H1 (cell line): ENCODE measurements around the gene MYO15A. TPM values are rescaled to one million over a fixed set of nuclear protein-coding genes. Genes with fewer than 3 reads are reported as not detected.

Experiments used
- CTCF ChIA-PET: fragments of 300-600 bp; sonication (Branson Sonifier 250); formaldehyde crosslinking; loops from one replicate; lab custom pipeline; 2021; ENCODE audit not compliant: partially characterized antibody; lab: Charles Lee
- POLR2A ChIA-PET: fragments of 300-600 bp; sonication (Branson Sonifier 250); formaldehyde crosslinking; loops from one replicate; lab custom pipeline; 2021; ENCODE audit warnings: inconsistent platforms; ENCODE audit not compliant: partially characterized antibody; lab: Charles Lee
- DNase-seq, 2 experiments: peaks; one replicate each; pipeline versions ENCODE4 v3.0.0 to v3.0.0-alpha.2; 2010 to 2022; ENCODE audit warnings: low spot score in 2 of 2, low read depth in 1 of 2, mixed read lengths in 1 of 2
- FAIRE-seq: peaks from 2 replicates; lab custom pipeline; 2011; peaks lifted over from hg19 to GRCh38; lab: Jason Lieb, UNC
- H2AFZ ChIP-seq: 2 replicates; pipeline ENCODE4 v1.8.1; 2012; ENCODE audit warnings: low read length, inconsistent platforms
- H2AK5ac ChIP-seq: 2 replicates; pipeline ENCODE4 v1.6.1; 2013; ENCODE audit warnings: low read depth, low read length
- H2BK120ac ChIP-seq: replicated peaks from 2 replicates; pipeline ENCODE3; 2013; ENCODE audit warnings: low read depth, low read length, inconsistent platforms
- H2BK12ac ChIP-seq: 2 replicates; pipeline ENCODE4 v1.6.1; 2013; ENCODE audit warnings: low read depth, low read length
- H2BK15ac ChIP-seq: 2 replicates; pipeline ENCODE4 v1.6.1; 2013; ENCODE audit warnings: low read length
- H2BK20ac ChIP-seq: 2 replicates; pipeline ENCODE4 v1.6.1; 2013; ENCODE audit warnings: low read length
- H2BK5ac ChIP-seq: 2 replicates; pipeline ENCODE4 v1.6.1; 2013; ENCODE audit warnings: low read depth, low read length
- H3K14ac ChIP-seq: 2 replicates; pipeline ENCODE4 v1.6.1; 2013; ENCODE audit warnings: inconsistent platforms; ENCODE audit not compliant: insufficient read length
- H3K18ac ChIP-seq: 2 replicates; pipeline ENCODE4 v1.6.1; 2013; ENCODE audit warnings: low read length; ENCODE audit errors: extremely low read depth
- H3K23ac ChIP-seq: 2 replicates; pipeline ENCODE4 v1.6.1; 2013; ENCODE audit warnings: inconsistent platforms; ENCODE audit not compliant: insufficient read length
- H3K23me2 ChIP-seq: 2 replicates; pipeline ENCODE4 v1.6.1; 2013; ENCODE audit warnings: low read depth, low read length
- H3K27ac ChIP-seq: 2 replicates; pipeline ENCODE4 v1.6.1; 2011; ENCODE audit warnings: low read depth, low read length, inconsistent platforms
- H3K27me3 ChIP-seq, 4 experiments: replicated peaks in 1 of 4; 1 replicate in 1 of 4; 2 replicates in 3 of 4; pipeline versions ENCODE4 v1.6.1 to v1.8.1; 2011 to 2013; ENCODE audit warnings: low read length in 3 of 4, mild to moderate bottlenecking in 3 of 4, inconsistent platforms in 2 of 4, mixed read lengths in 2 of 4, moderate library complexity in 1 of 4; ENCODE audit not compliant: control insufficient read depth in 3 of 4, insufficient read depth in 3 of 4; ENCODE audit errors: extremely low read depth in 1 of 4
- H3K36me3 ChIP-seq, 4 experiments: 2 replicates each; pipeline versions ENCODE4 v1.6.1 to v1.8.1; 2011 to 2013; ENCODE audit warnings: mild to moderate bottlenecking in 4 of 4, low read length in 3 of 4, moderate library complexity in 2 of 4, control low read depth in 1 of 4, inconsistent platforms in 1 of 4; ENCODE audit not compliant: insufficient read depth in 4 of 4, control insufficient read depth in 2 of 4
- H3K4ac ChIP-seq: replicated peaks from 2 replicates; pipeline ENCODE3; 2013; ENCODE audit warnings: low read length, low read depth, mixed read lengths, inconsistent platforms; ENCODE audit not compliant: insufficient read length
- H3K4me1 ChIP-seq, 4 experiments: replicated peaks in 1 of 4; 1 replicate in 1 of 4; 2 replicates in 3 of 4; pipeline versions ENCODE4 v1.6.1 to v1.8.1; 2011 to 2013; ENCODE audit warnings: low read length in 3 of 4, inconsistent platforms in 2 of 4, mixed read lengths in 1 of 4; ENCODE audit not compliant: insufficient read depth in 4 of 4, control insufficient read depth in 3 of 4
- H3K4me2 ChIP-seq, 2 experiments: 2 replicates each; pipeline versions ENCODE4 v1.6.1 to v1.8.1; 2011 to 2013; ENCODE audit warnings: low read depth in 2 of 2, low read length in 2 of 2, control low read depth in 1 of 2, inconsistent platforms in 1 of 2, mild to moderate bottlenecking in 1 of 2; ENCODE audit not compliant: insufficient read depth in 1 of 2
- H3K4me3 ChIP-seq, 4 experiments: fragments of 200-600, 300-600 bp in 1 of 4; sonication (generic), shearing (Covaris generic), sonication (Bioruptor Twin) in 1 of 4; 2 replicates each; pipeline versions ENCODE4 v1.5.1 to v1.8.1; 2011 to 2016; ENCODE audit warnings: low read length in 4 of 4, low read depth in 3 of 4, control low read depth in 2 of 4, inconsistent platforms in 2 of 4, mild to moderate bottlenecking in 2 of 4, mixed read lengths in 1 of 4, moderate library complexity in 1 of 4; ENCODE audit not compliant: insufficient read depth in 2 of 4; ENCODE audit errors: extremely low read depth in 1 of 4
- H3K56ac ChIP-seq: replicated peaks from 2 replicates; pipeline ENCODE3; 2013; ENCODE audit warnings: low read depth, mild to moderate bottlenecking, mixed read lengths, low read length, inconsistent platforms; ENCODE audit not compliant: insufficient read length
- H3K79me1 ChIP-seq: 2 replicates; pipeline ENCODE4 v1.6.1; 2013; ENCODE audit warnings: low read depth, low read length, control low read depth
- H3K79me2 ChIP-seq, 2 experiments: 2 replicates each; pipeline versions ENCODE4 v1.6.1 to v1.8.1; 2012 to 2013; ENCODE audit warnings: low read length in 2 of 2, mild to moderate bottlenecking in 2 of 2, inconsistent platforms in 1 of 2; ENCODE audit not compliant: insufficient read depth in 2 of 2, control insufficient read depth in 1 of 2
- H3K9ac ChIP-seq, 4 experiments: replicated peaks in 1 of 4; 1 replicate in 1 of 4; 2 replicates in 3 of 4; pipeline versions ENCODE4 v1.6.1 to v1.8.1; 2011 to 2013; ENCODE audit warnings: low read depth in 3 of 4, low read length in 3 of 4, control low read depth in 2 of 4, mild to moderate bottlenecking in 2 of 4, moderate library complexity in 2 of 4, inconsistent platforms in 1 of 4; ENCODE audit errors: extremely low read depth in 1 of 4
- H3K9me3 ChIP-seq, 2 experiments: 2 replicates each; pipeline versions ENCODE4 v1.6.1 to v1.8.1; 2012 to 2013; ENCODE audit warnings: mild to moderate bottlenecking in 2 of 2, moderate library complexity in 2 of 2, control low read depth in 1 of 2, inconsistent platforms in 1 of 2, low read depth in 1 of 2, low read length in 1 of 2, mixed read lengths in 1 of 2; ENCODE audit not compliant: insufficient read depth in 2 of 2
- H4K20me1 ChIP-seq, 2 experiments: replicated peaks in 1 of 2; 2 replicates each; pipeline versions ENCODE3 to v1.8.1; 2011 to 2013; ENCODE audit warnings: inconsistent platforms in 2 of 2, low read length in 2 of 2, mild to moderate bottlenecking in 1 of 2; ENCODE audit not compliant: insufficient read depth in 2 of 2, control insufficient read depth in 1 of 2
- H4K5ac ChIP-seq: 2 replicates; pipeline ENCODE4 v1.6.1; 2013; ENCODE audit warnings: low read length, low read depth, mixed read lengths, inconsistent platforms; ENCODE audit not compliant: insufficient read length
- H4K8ac ChIP-seq: 2 replicates; pipeline ENCODE4 v1.8.0; 2013; ENCODE audit warnings: mild to moderate bottlenecking, moderate library complexity, low read length, inconsistent platforms; ENCODE audit not compliant: insufficient read depth; ENCODE audit errors: extremely low read depth
- H4K91ac ChIP-seq: replicated peaks from 2 replicates; pipeline ENCODE3; 2013; ENCODE audit warnings: low read length, mixed read lengths, inconsistent platforms; ENCODE audit not compliant: insufficient read length
- CTBP2 ChIP-seq: IDR thresholded peaks from 2 replicates; pipeline ENCODE4 v1.7.0; 2011; ENCODE audit warnings: borderline replicate concordance, mild to moderate bottlenecking, moderate library complexity, mixed read lengths, low read length; ENCODE audit not compliant: insufficient read depth, insufficient read length
- HDAC6 ChIP-seq: IDR thresholded peaks from one replicate; pipeline ENCODE4 v1.7.1; 2012; ENCODE audit warnings: low read depth, mild to moderate bottlenecking, inconsistent platforms, low read length, moderate library complexity
- JUND ChIP-seq: IDR thresholded peaks from 2 replicates; pipeline ENCODE4 v1.6.1; 2011; ENCODE audit warnings: mild to moderate bottlenecking, improper control_type of control experiment, low read length
- KDM4A ChIP-seq: IDR thresholded peaks from one replicate; pipeline ENCODE4 v1.7.1; 2012; ENCODE audit warnings: low read depth, mild to moderate bottlenecking, moderate library complexity, low read length, inconsistent platforms; ENCODE audit not compliant: severe bottlenecking
- RXRA ChIP-seq: IDR thresholded peaks from 2 replicates; pipeline ENCODE4 v1.6.1; 2011; ENCODE audit warnings: low read depth, mild to moderate bottlenecking, low read length, moderate library complexity; ENCODE audit not compliant: insufficient read depth
- SIX5 ChIP-seq: IDR thresholded peaks from 2 replicates; pipeline ENCODE4 v1.6.1; 2011; ENCODE audit warnings: mild to moderate bottlenecking, low read depth, low read length
- SP2 ChIP-seq: IDR thresholded peaks from 2 replicates; pipeline ENCODE4 v1.6.1; 2012; ENCODE audit warnings: mild to moderate bottlenecking, low read length, inconsistent platforms
- TAF1 ChIP-seq: IDR thresholded peaks from 2 replicates; pipeline ENCODE4 v1.6.1; 2011; ENCODE audit warnings: mild to moderate bottlenecking, low read depth, low read length
- WGBS, 2 experiments: shearing (Covaris generic) in 1 of 2; methylation state at CpG; one replicate each; pipeline versions ENCODE4 v1.1.6 to v1.1.7; 2013 to 2015; ENCODE audit warnings: low lambda C conversion rate in 2 of 2, mixed read lengths in 2 of 2, inconsistent platforms in 1 of 2, low coverage in 1 of 2, missing lambda C conversion rate in 1 of 2; ENCODE audit not compliant: insufficient replicate concordance in 2 of 2, insufficient coverage in 1 of 2, insufficient read length in 1 of 2; ENCODE audit errors: extremely low coverage in 1 of 2, missing lambda C conversion rate in 1 of 2; 5-methylcytosine and 5-hydroxymethylcytosine counted together
- polyA plus RNA-seq, 7 experiments: library from polyadenylated mRNA; depleted of rRNA in 3 of 7; stranded (reverse) in 5 of 7; unstranded in 2 of 7; fragments of >200 nt in 5 of 7; fragments of 200-250 nt in 2 of 7; gene quantifications; 1 replicate in 5 of 7; 2 replicates in 1 of 7; 4 replicates in 1 of 7; pipeline versions ENCODE4 v1.2.1 to v1.2.3, GENCODE V29; 2011 to 2013; ENCODE audit warnings: missing spikeins in 2 of 7, mixed read lengths in 2 of 7
- total RNA-seq: library from RNA; stranded (reverse); fragmentation: NEBNext Ultra II Directional; extraction: Animal tissue kit (Norgen Biotek cat#: 25700); gene quantifications from 2 replicates; pipeline ENCODE4 v1.2.1, GENCODE V29; 2021
- TF ChIP-seq, protein P1 (sequence below): IDR thresholded peaks from 2 replicates; pipeline ENCODE4 v1.6.1; 2012; ENCODE audit warnings: inconsistent platforms
- TF ChIP-seq, protein P2 (sequence below): IDR thresholded peaks from 2 replicates; pipeline ENCODE4 v1.6.1; 2011; ENCODE audit warnings: low read depth, mild to moderate bottlenecking, low read length; ENCODE audit not compliant: insufficient read depth

MYO15A gene
- total and polyA plus RNA-seq, 2 of the 8 experiments (the other 6 are each of a cell fraction or from before 2014, with no cell fraction given): 1.6 to 4.2 TPM

DNA sequence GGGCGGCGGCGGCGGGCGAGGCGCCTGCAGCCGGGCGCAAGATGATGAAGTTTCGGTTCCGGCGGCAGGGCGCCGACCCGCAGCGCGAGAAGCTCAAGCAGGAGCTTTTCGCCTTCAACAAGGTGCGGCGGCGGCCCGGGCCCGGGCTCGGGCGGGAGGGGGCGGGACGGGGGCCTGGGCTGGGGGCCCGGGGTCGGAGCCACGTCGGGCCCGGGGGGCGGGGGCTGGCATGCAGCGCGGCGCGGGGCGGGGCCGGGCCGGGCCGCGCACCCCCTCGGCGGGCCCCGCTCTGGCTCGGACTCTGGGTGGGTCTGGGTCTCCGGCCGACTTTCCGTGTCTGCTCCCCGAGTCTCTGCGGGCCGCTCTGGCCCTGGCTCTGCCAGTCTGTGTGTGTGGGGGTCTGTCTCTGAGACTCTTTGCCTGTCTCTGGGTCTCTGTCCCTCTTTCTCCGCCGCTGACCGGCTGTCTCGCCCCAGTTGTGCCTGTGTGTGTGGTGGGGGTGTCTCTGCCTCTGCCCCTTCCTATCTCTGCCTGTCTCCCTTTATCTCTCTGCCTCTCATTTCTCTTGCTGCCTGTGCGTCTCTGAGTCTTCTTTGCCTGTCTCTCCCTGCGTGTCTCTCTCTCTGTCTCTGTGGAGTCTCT is 117.2 kb downstream of the MYO15A start:
- Histone ChIP-seq H3K9me3 (no peaks in the 10 kb centered on the region), H4K91ac (no peak overlapping the region), H3K14ac (peak overlapping the region; percentile 40), H2BK20ac (no peak overlapping the region), H2BK5ac (no peak overlapping the region), H3K23me2 (peaks cover 13% of the 10 kb centered on the region), H3K56ac (peak overlapping the region; percentile 70), H3K79me1 (peaks cover 39% of the 10 kb centered on the region), H4K5ac (peak overlapping the region; percentile 49), H2BK120ac (no peak overlapping the region), H3K4me1 (peaks cover 0 to 18% (median 10%) of the 10 kb centered on the region in 4 experiments; a peak in 6 of 7 replicates), H2BK15ac (no peak overlapping the region), H3K79me2 (peaks cover 8 to 50% of the 10 kb centered on the region in 2 experiments), H3K4ac (peak overlapping the region; percentile 92), H3K18ac (no peak overlapping the region), H3K9ac (peak overlapping the region; percentile 56 to 87 (median 74)), H2AFZ (no peak overlapping the region), H3K27ac (no peak overlapping the region), H3K27me3 (no peaks in the 10 kb centered on the region), H3K36me3 (no peaks in the 10 kb centered on the region), H3K4me3 (peak overlapping the region; percentile 83 to 98 (median 87)), H3K23ac (peak overlapping the region; percentile 3), H2AK5ac (peak overlapping the region; percentile 75; the same call in 1 of the 2 replicates), H4K8ac (0 out of 2 replicates have a peak overlapping the region, but pooled peaks have one; percentile 57), H3K4me2 (peak overlapping the region; percentile 84 to 95), H2BK12ac (no peak overlapping the region; the same call in 1 of the 2 replicates), H4K20me1 (peaks cover 13 to 24% of the 10 kb centered on the region in 2 experiments)
- 2% methylated on average over 34 of the region's 57 CpGs; no CpG with 5 or more reads in 1 of the 2 experiments for WGBS, 2 experiments
- peak in 1 of 2 experiments; percentile 61 for DNase-seq
- CTCF ChIA-PET: interaction anchor here (0.6 to 8.4 kb wide), 5 partner anchors 10 to 49 kb away, joined by 3 to 76 read pairs (median 5); no protein-coding TSS in a partner anchor
- POLR2A ChIA-PET: interaction anchor here (0.6 to 2.8 kb wide), 9 partner anchors 10 to 89 kb away, joined by 3 to 22 read pairs (median 4); partner anchors contain the start of genes ALKBH5 and TOP3A
- FAIRE-seq: no peak
- no peak for TF ChIP-seq SP2
- no peak for TF ChIP-seq JUND
- peak; percentile 70 for TF ChIP-seq KDM4A
- no peak for TF ChIP-seq SIX5
- TF ChIP-seq, protein P1, sequence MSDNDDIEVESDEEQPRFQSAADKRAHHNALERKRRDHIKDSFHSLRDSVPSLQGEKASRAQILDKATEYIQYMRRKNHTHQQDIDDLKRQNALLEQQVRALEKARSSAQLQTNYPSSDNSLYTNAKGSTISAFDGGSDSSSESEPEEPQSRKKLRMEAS: no peak
- 0 out of 2 replicates have a peak, but pooled peaks have one; percentile 7 for TF ChIP-seq TAF1
- TF ChIP-seq HDAC6: no peak
- TF ChIP-seq CTBP2: no peak
- no peak for TF ChIP-seq RXRA
- TF ChIP-seq, protein P2, sequence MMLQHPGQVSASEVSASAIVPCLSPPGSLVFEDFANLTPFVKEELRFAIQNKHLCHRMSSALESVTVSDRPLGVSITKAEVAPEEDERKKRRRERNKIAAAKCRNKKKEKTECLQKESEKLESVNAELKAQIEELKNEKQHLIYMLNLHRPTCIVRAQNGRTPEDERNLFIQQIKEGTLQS: peak; percentile 13; the same call in 1 of the 2 replicates
